Heart right ventricle (tissue), 16 donors: ENCODE measurements around the gene INPP5A. TPM values are rescaled to one million over a fixed set of nuclear protein-coding genes. Genes with fewer than 3 reads are reported as not detected.

Source experiments
- ATAC-seq, 8 donors: fragments of 200-7000 bp; cut with Tn5 transposase; one replicate each; pipeline ENCODE4 v1.9.1; 2020; ENCODE audit warnings: mild to moderate bottlenecking in 8 of 8, moderate library complexity in 8 of 8, moderate number of reproducible peaks in 1 of 8
- DNase-seq, 2 donors: peaks; one replicate each; pipeline ENCODE4 v3.0.0-alpha.2; 2020
- H3K27ac ChIP-seq, 10 donors: fragments of 200-600 bp; sonication (generic) in 2 of 10; one replicate each; pipeline versions ENCODE4 v1.5.0 to v1.8.0; 2020 to 2022; ENCODE audit warnings: mild to moderate bottlenecking in 3 of 10
- H3K27me3 ChIP-seq, 7 donors: fragments of 200-600 bp; one replicate each; pipeline ENCODE4 v1.8.0; 2021 to 2022; ENCODE audit warnings: mild to moderate bottlenecking in 2 of 7
- H3K36me3 ChIP-seq, 9 donors: fragments of 200-600 bp; sonication (generic) in 1 of 9; one replicate each; pipeline versions ENCODE4 v1.5.0 to v1.8.0; 2020 to 2022; ENCODE audit warnings: mild to moderate bottlenecking in 2 of 9
- H3K4me1 ChIP-seq, 9 donors: fragments of 200-600 bp; sonication (generic) in 1 of 9; one replicate each; pipeline versions ENCODE4 v1.5.0 to v1.8.0; 2020 to 2022; ENCODE audit warnings: mild to moderate bottlenecking in 4 of 9
- H3K4me3 ChIP-seq, 10 donors: fragments of 200-600 bp; sonication (generic) in 2 of 10; one replicate each; pipeline versions ENCODE4 v1.5.0 to v1.8.0; 2020 to 2022; ENCODE audit warnings: mild to moderate bottlenecking in 7 of 10, moderate library complexity in 2 of 10
- H3K9me3 ChIP-seq, 11 donors: fragments of 200-600 bp in 10 of 11; sonication (generic) in 2 of 11; one replicate each; pipeline versions ENCODE4 v1.5.0 to v1.8.0; 2013 to 2022; ENCODE audit warnings: mild to moderate bottlenecking in 2 of 11, control low read depth in 1 of 11, moderate library complexity in 1 of 11
- CTCF ChIP-seq, 9 donors: fragments of 200-600 bp; sonication (generic) in 2 of 9; IDR thresholded peaks; one replicate each; pipeline versions ENCODE4 v1.5.0 to v1.8.0; 2021 to 2022; ENCODE audit warnings: antibody characterized with exemption in 9 of 9, mild to moderate bottlenecking in 5 of 9, moderate library complexity in 1 of 9
- WGBS, 2 donors: extraction: QIAGEN DNeasy Blood & Tissue Kit; methylation state at CpG; one replicate each; pipeline ENCODE4 v1.1.7; 2013; ENCODE audit warnings: inconsistent platforms in 1 of 2; 5-methylcytosine and 5-hydroxymethylcytosine counted together
- intact Hi-C, 10 donors: fragments of 100-400 bp; cut with DNase I; formaldehyde crosslinking; loops; one replicate each; pipeline versions ENCODE4 v1.11.1 to v1.14.2; 2022
- polyA plus RNA-seq, 2 donors: library from polyadenylated mRNA; stranded (reverse); fragments of 200-250 nt; gene quantifications; one replicate each; pipeline ENCODE4 v1.2.3, GENCODE V29; 2013
- total RNA-seq, 10 donors: library from RNA; stranded (reverse); fragmentation: NEBNext Ultra II Directional in 3 of 10; extraction: Animal tissue kit (Norgen Biotek cat#: 25700) in 3 of 10; gene quantifications; one replicate each; pipeline versions ENCODE4 v1.2.1 to v1.2.4, GENCODE V29; 2021 to 2023
- donor health status: Arrhythmogenic right ventricular cardiomyopathy.
- donor health status: ischemic (EF 13 %, LVEDD 7.1; RV severe dilation, severe dysfunction).
- donor health status: healthy with polysubstance abuse.
- donor health status: DM: no; HTN: yes; CAD: no.
- donor health status: DM: no; HTN: no; CAD: no.
- donor health status: ischemic (EF 25% LVEDD 6.9; RV normal size, moderate dysfunction).
- donor health status: ischemic (EF 25% LVEDD 5.7; RV mildly dilated, moderate dysfunction).
- donor health status: healthy.
- donor health status: DM: yes; HTN: yes; CAD: no.
- donor health status: Ischemic cardiomyopathy.
- donor health status: ischemic (EF 35%, LVEDD 5.7; RV mildly dilated, moderate dysfunction).
- donor health status: nonischemic (EF 11% LVEDD 7.7; RV severe dilation, severe dysfunction).
- donor health status: DM: yes; HTN: yes; CAD: no.
- donor health status: PGD.
- donor health status: ischemic (EF 29% LVEDD 5.4; RV normal size, mild dysfunction).
- donor health status: nonischemic (EF 23%, LVEDD 6.1; RV moderate dilation, normal function).

Gene INPP5A
- total and polyA plus RNA-seq, 12 donors = 30.4 to 122 (median 106) TPM

GRCh38 chr10:132584081-132584480 lies 46.5 kb downstream of the INPP5A start:
- no peak for TF ChIP-seq CTCF (IDR thresholded peaks at IDR 0.05)

GRCh38 chr10:132585732-132586722 lies 48.4 kb downstream of the INPP5A start:
- 37 to 42% methylated on average over 38 of the region's 38 CpGs for WGBS, 2 donors
- H3K27me3 ChIP-seq = no peaks in the 10 kb centered on the region
- H3K27ac ChIP-seq = peak overlapping the region in 9 of 10 donors; percentile 13 to 91 (median 79)
- no peaks in the 10 kb centered on the region for H3K36me3 ChIP-seq
- H3K4me3 ChIP-seq = peak overlapping the region in 6 of 10 donors; percentile 4 to 25 (median 16)
- intact Hi-C loops = loop anchor here in 5 of 10 donors (5.0 kb wide), 3 partner anchors 46 to 69 kb away; partner anchors contain the start of gene INPP5A (in 3 of the 5)
- peaks cover 44 to 88% (median 78%) of the 10 kb centered on the region in 9 donors for H3K4me1 ChIP-seq
- H3K9me3 ChIP-seq = peaks cover 0 to 6% (median 0%) of the 10 kb centered on the region in 11 donors
- DNase-seq (peak; percentile 46 to 58), ATAC-seq (peak in 6 of 8 donors; percentile 8 to 30 (median 22))
- no peak for TF ChIP-seq CTCF (IDR thresholded peaks at IDR 0.05)

More at GRCh38 chr10:132584081-132584480, 46.5 kb downstream of the INPP5A start:
- Histone ChIP-seq H3K27me3 (no peaks in the 10 kb centered on the region), H3K4me3 (no peak overlapping the region), H3K36me3 (no peaks in the 10 kb centered on the region), H3K9me3 (peaks cover 0 to 8% (median 0%) of the 10 kb centered on the region in 11 donors), H3K4me1 (peaks cover 27 to 83% (median 61%) of the 10 kb centered on the region in 9 donors), H3K27ac (peak overlapping the region in 5 of 10 donors; percentile 22 to 54 (median 28))
- 83 to 96% methylated on average over 1 of the region's 1 CpG for WGBS, 2 donors
- intact Hi-C loops = no loop called here
- ATAC-seq (no peak), DNase-seq (no peak)

GRCh38 chr10:132586739-132587138 lies 49.2 kb downstream of the INPP5A start:
- peak overlapping the region in 9 of 10 donors; percentile 64 to 91 (median 81) for H3K27ac ChIP-seq
- TF ChIP-seq CTCF (IDR thresholded peaks at IDR 0.05) = no peak
- intact Hi-C loops = loop anchor here in 5 of 10 donors (5.0 kb wide), 3 partner anchors 46 to 69 kb away; partner anchors contain the start of gene INPP5A (in 3 of the 5)
- H3K36me3 ChIP-seq = no peaks in the 10 kb centered on the region
- peaks cover 49 to 96% (median 85%) of the 10 kb centered on the region in 9 donors for H3K4me1 ChIP-seq
- no peaks in the 10 kb centered on the region for H3K27me3 ChIP-seq
- WGBS, 2 donors = 92 to 93% methylated on average over 22 of the region's 22 CpGs
- no peak for DNase-seq
- ATAC-seq = no peak
- no peaks in the 10 kb centered on the region for H3K9me3 ChIP-seq
- H3K4me3 ChIP-seq = peak overlapping the region in 1 of 10 donors; percentile 18

GRCh38 chr10:132587175-132587574 lies 49.6 kb downstream of the INPP5A start:
- DNase-seq (no peak), ATAC-seq (peak in 1 of 8 donors; percentile 16)
- no peaks in the 10 kb centered on the region for H3K27me3 ChIP-seq
- peaks cover 50 to 98% (median 89%) of the 10 kb centered on the region in 9 donors for H3K4me1 ChIP-seq
- H3K4me3 ChIP-seq = no peak overlapping the region
- 81 to 85% methylated on average over 11 of the region's 11 CpGs for WGBS, 2 donors
- no peaks in the 10 kb centered on the region for H3K9me3 ChIP-seq
- intact Hi-C loops = loop anchor here in 5 of 10 donors (5.0 kb wide), 3 partner anchors 45 to 70 kb away; partner anchors contain the start of gene INPP5A (in 3 of the 5)
- no peaks in the 10 kb centered on the region for H3K36me3 ChIP-seq
- H3K27ac ChIP-seq = peak overlapping the region in 9 of 10 donors; percentile 64 to 91 (median 81)
- TF ChIP-seq CTCF (IDR thresholded peaks at IDR 0.05) = no peak
